Liver (tissue), 9 donors: ENCODE results near the gene KNG1. TPM values are rescaled to one million over a fixed set of nuclear protein-coding genes. Genes with fewer than 3 reads are reported as not detected.
"Not testable (repeated sequence)": the region's sequence is repeated elsewhere in the genome, so short reads cannot be mapped to it uniquely, and the experiment has no call there.

Experiments used
- DNase-seq: peaks from one replicate; pipeline ENCODE4 v3.0.0-alpha.2; 2017; ENCODE audit warnings: low spot score
- H3K27ac ChIP-seq, 2 donors: one replicate each; pipeline ENCODE4 v1.7.0; 2013; ENCODE audit warnings: inconsistent platforms in 2 of 2, low read length in 2 of 2, control low read depth in 1 of 2, low read depth in 1 of 2, mild to moderate bottlenecking in 1 of 2
- H3K27me3 ChIP-seq, 4 donors: one replicate each; pipeline versions ENCODE4 v1.6.1 to v1.7.0; 2013; ENCODE audit warnings: low read length in 3 of 4, inconsistent platforms in 1 of 4, mild to moderate bottlenecking in 1 of 4, moderate library complexity in 1 of 4; ENCODE audit not compliant: control insufficient read depth in 4 of 4, insufficient read depth in 4 of 4
- H3K36me3 ChIP-seq, 4 donors: one replicate each; pipeline versions ENCODE4 v1.6.1 to v1.7.0; 2013; ENCODE audit warnings: low read length in 3 of 4, mild to moderate bottlenecking in 3 of 4, low read depth in 1 of 4, moderate library complexity in 1 of 4; ENCODE audit not compliant: control insufficient read depth in 4 of 4, insufficient read depth in 3 of 4
- H3K4me1 ChIP-seq, 4 donors: one replicate each; pipeline versions ENCODE4 v1.6.1 to v1.7.0; 2013; ENCODE audit warnings: low read length in 3 of 4, mild to moderate bottlenecking in 3 of 4, moderate library complexity in 1 of 4; ENCODE audit not compliant: control insufficient read depth in 4 of 4, insufficient read depth in 4 of 4
- H3K4me3 ChIP-seq, 3 donors: one replicate each; pipeline versions ENCODE4 v1.6.1 to v1.7.0; 2013; ENCODE audit warnings: low read length in 3 of 3, control low read depth in 1 of 3, low read depth in 1 of 3, mild to moderate bottlenecking in 1 of 3
- H3K9ac ChIP-seq, 2 donors: one replicate each; pipeline ENCODE4 v1.7.0; 2013; ENCODE audit warnings: low read length in 2 of 2, mild to moderate bottlenecking in 2 of 2, moderate library complexity in 2 of 2, control low read depth in 1 of 2, low read depth in 1 of 2
- H3K9me3 ChIP-seq, 4 donors: one replicate each; pipeline versions ENCODE4 v1.6.1 to v1.7.0; 2013; ENCODE audit warnings: low read length in 3 of 4; ENCODE audit not compliant: control insufficient read depth in 4 of 4
- FOXA1 ChIP-seq: IDR thresholded peaks from 2 replicates; pipeline ENCODE4 v1.6.1; 2016; ENCODE audit warnings: antibody characterized with exemption
- HNF4A ChIP-seq, 2 donors: conservative IDR thresholded peaks; 2 replicates each; pipeline ENCODE4 v1.6.1; 2016; ENCODE audit warnings: antibody characterized with exemption in 2 of 2, mild to moderate bottlenecking in 2 of 2
- HNF4G ChIP-seq: IDR thresholded peaks from 2 replicates; pipeline ENCODE4 v1.6.1; 2016; ENCODE audit warnings: antibody characterized with exemption
- NR2F2 ChIP-seq: IDR thresholded peaks from 2 replicates; pipeline ENCODE4 v1.6.1; 2016; ENCODE audit warnings: antibody characterized with exemption
- RAD21 ChIP-seq, 2 donors: IDR thresholded peaks; 2 replicates each; pipeline ENCODE4 v1.6.1; 2016; ENCODE audit warnings: antibody characterized with exemption in 2 of 2, mild to moderate bottlenecking in 2 of 2
- RXRA ChIP-seq, 2 donors: IDR thresholded peaks; 2 replicates each; pipeline ENCODE4 v1.6.1; 2017 to 2018; ENCODE audit warnings: antibody characterized with exemption in 2 of 2, mild to moderate bottlenecking in 1 of 2
- WGBS: extraction: QIAGEN DNeasy Blood & Tissue Kit; methylation state at CpG from one replicate; pipeline ENCODE4 v1.1.7; 2013; 5-methylcytosine and 5-hydroxymethylcytosine counted together
- polyA plus RNA-seq, 2 donors: library from polyadenylated mRNA; stranded (reverse) in 1 of 2; unstranded in 1 of 2; fragments of 200-250 nt in 1 of 2; fragments of >200 nt in 1 of 2; fragmentation: Nextera tagmentation in 1 of 2; extraction: Ambion mirVana in 1 of 2; gene quantifications; one replicate each; pipeline versions ENCODE4 v1.2.1 to v1.2.3, GENCODE V29; 2013 to 2015
- total RNA-seq, 2 donors: library from RNA; depleted of rRNA; stranded (reverse); fragments of >200 nt; gene quantifications; one replicate each; pipeline ENCODE4 v1.2.3, GENCODE V29; 2014
- TF ChIP-seq, protein P1 (sequence below): IDR thresholded peaks from 2 replicates; pipeline ENCODE4 v1.6.1; 2016; ENCODE audit warnings: antibody characterized with exemption
- TF ChIP-seq, protein P2 (sequence below): IDR thresholded peaks from 2 replicates; pipeline ENCODE4 v1.6.1; 2016; ENCODE audit warnings: antibody characterized with exemption, mild to moderate bottlenecking
- donor health status: healthy.
- donor health status: healthy.
- donor health status: healthy.
- donor health status: healthy.
- donor health status: healthy.

The KNG1 gene
- total and polyA plus RNA-seq, 4 donors, result 605 to 918 (median 716) TPM

- TF ChIP-seq RAD21 (IDR thresholded peaks at IDR 0.05) (no peak), NR2F2 (no peak), FOXA1 (no peak), RXRA (IDR thresholded peaks at IDR 0.05) (no peak), HNF4A (conservative IDR thresholded peaks at IDR 0.05) (no peak), HNF4G (no peak)
- TF ChIP-seq, protein P1, sequence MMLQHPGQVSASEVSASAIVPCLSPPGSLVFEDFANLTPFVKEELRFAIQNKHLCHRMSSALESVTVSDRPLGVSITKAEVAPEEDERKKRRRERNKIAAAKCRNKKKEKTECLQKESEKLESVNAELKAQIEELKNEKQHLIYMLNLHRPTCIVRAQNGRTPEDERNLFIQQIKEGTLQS, result no peak
- Histone ChIP-seq H3K4me3 (no peak overlapping the region), H3K27ac (no peak overlapping the region), H3K36me3 (no peaks in the 10 kb centered on the region), H3K9ac (no peak overlapping the region), H3K9me3 (no peaks in the 10 kb centered on the region), H3K27me3 (no peaks in the 10 kb centered on the region), H3K4me1 (peaks cover 0 to 6% (median under 1%) of the 10 kb centered on the region in 4 donors)
- WGBS, result 90% methylated on average over 3 of the region's 3 CpGs
- DNase-seq, result no peak
Observed at GRCh38 chr3:186683979-186684378, 33.2 kb upstream of the KNG1 start.

DNA sequence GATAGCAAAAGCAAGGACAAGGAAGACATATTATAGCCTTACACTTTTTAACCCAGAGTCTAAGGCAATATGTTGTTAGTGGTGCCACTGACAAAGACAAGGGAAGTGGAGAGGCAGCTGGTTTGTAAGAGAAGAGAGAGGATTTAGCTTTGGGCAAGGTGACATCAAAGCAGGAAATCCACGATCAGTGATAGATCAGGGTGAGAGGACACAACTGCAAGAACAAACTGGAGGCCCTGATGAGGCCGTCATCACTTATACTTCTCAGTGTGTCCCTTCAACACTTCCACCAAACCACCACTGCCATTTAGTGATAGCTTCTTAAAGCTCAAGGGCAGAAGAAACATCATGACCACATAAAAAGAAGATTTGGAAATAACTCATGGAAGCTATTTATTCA lies 30.7 kb upstream of the KNG1 start:
- not testable (repeated sequence) for H3K9me3 ChIP-seq, H3K9ac ChIP-seq, H3K27me3 ChIP-seq, H3K4me1 ChIP-seq, H3K27ac ChIP-seq, H3K36me3 ChIP-seq, DNase-seq, H3K4me3 ChIP-seq
- WGBS, result 89% methylated on average over 2 of the region's 2 CpGs

DNA sequence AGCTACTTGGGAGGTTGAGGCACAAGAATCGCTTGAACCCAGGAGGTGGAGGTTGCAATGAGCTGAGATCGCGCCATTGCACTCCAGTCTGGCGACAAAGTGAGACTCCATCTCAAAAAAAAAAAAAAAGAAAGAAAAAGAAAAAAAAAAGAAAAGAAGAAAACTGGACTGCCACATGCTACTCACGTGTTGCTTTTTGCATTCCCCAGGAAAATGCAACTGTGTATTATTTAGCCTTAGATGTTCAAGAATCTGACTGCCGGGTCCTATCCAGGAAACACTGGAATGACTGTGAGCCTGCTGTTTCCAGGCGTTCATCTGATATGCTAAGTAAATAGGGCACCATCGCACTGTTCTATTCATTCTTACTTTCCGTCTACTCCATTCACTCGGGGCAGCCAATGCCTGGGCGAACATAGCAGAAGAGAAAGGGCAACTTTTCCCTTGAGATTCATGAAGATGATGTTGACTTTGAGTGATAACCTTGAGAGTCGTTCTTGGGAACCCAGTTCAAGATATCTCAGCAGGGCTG lies 30.0 kb upstream of the KNG1 start:
- Histone ChIP-seq H3K36me3 (no peaks in the 10 kb centered on the region), H3K27me3 (no peaks in the 10 kb centered on the region), H3K27ac (no peak overlapping the region), H3K9me3 (no peaks in the 10 kb centered on the region), H3K9ac (no peak overlapping the region), H3K4me3 (no peak overlapping the region), H3K4me1 (no peaks in the 10 kb centered on the region)
- DNase-seq, result no peak
- 85% methylated on average over 12 of the region's 12 CpGs for WGBS
- TF ChIP-seq, protein P2, sequence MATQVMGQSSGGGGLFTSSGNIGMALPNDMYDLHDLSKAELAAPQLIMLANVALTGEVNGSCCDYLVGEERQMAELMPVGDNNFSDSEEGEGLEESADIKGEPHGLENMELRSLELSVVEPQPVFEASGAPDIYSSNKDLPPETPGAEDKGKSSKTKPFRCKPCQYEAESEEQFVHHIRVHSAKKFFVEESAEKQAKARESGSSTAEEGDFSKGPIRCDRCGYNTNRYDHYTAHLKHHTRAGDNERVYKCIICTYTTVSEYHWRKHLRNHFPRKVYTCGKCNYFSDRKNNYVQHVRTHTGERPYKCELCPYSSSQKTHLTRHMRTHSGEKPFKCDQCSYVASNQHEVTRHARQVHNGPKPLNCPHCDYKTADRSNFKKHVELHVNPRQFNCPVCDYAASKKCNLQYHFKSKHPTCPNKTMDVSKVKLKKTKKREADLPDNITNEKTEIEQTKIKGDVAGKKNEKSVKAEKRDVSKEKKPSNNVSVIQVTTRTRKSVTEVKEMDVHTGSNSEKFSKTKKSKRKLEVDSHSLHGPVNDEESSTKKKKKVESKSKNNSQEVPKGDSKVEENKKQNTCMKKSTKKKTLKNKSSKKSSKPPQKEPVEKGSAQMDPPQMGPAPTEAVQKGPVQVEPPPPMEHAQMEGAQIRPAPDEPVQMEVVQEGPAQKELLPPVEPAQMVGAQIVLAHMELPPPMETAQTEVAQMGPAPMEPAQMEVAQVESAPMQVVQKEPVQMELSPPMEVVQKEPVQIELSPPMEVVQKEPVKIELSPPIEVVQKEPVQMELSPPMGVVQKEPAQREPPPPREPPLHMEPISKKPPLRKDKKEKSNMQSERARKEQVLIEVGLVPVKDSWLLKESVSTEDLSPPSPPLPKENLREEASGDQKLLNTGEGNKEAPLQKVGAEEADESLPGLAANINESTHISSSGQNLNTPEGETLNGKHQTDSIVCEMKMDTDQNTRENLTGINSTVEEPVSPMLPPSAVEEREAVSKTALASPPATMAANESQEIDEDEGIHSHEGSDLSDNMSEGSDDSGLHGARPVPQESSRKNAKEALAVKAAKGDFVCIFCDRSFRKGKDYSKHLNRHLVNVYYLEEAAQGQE, result no peak
- no peak for TF ChIP-seq FOXA1

GRCh38 chr3:186690304-186690703 lies 26.9 kb upstream of the KNG1 start:
- H3K27ac ChIP-seq, H3K9ac ChIP-seq, H3K4me3 ChIP-seq, H3K27me3 ChIP-seq, DNase-seq, H3K9me3 ChIP-seq, H3K36me3 ChIP-seq, H3K4me1 ChIP-seq: not testable (repeated sequence)
- WGBS, result 75% methylated on average over 1 of the region's 1 CpG
